Measurements from ENCODE around the gene LMAN2. TPM values are rescaled to one million over a fixed set of nuclear protein-coding genes. Genes with fewer than 3 reads are reported as not detected.
A peak's percentile ranks its signal among the peaks of the same experiment; 100 is the strongest.

The LMAN2 gene
- total and polyA plus RNA-seq, 7 experiments from 2014 or later, result 71.8 to 202 (median 102) TPM

GRCh38 chr5:177314376-177315342, 36.8 kb downstream of the LMAN2 start:
- ChIA-PET CTCF (interaction anchor here (0.6 to 2.2 kb wide), 3 partner anchors 36 to 742 kb away, joined by 3 to 7 read pairs (median 4); no protein-coding TSS in a partner anchor), POLR2A (interaction anchor here (0.6 kb wide), 1 partner anchor 58 kb away, joined by 4 read pairs; no protein-coding TSS in a partner anchor)
- no peaks in the 10 kb centered on the region for H3K36me3 ChIP-seq (ENCODE audit: control insufficient read depth in 2 of 3, insufficient read depth in 3 of 3, low read length in 3 of 3)
- intact Hi-C loops (cut with micrococcal nuclease), result loop anchor here in 1 of 2 donors (10.0 kb wide), 1 partner anchor 670 kb away; the partner anchor contains the start of gene TSPAN17
- ATAC-seq (no peak), DNase-seq (no peak)
- peaks cover 11 to 58% (median 29%) of the 10 kb centered on the region in 7 donors for H3K4me1 Mint-ChIP-seq
- peaks cover 0 to 4% (median 0%) of the 10 kb centered on the region in 11 donors for H3K9me3 Mint-ChIP-seq
- no peak overlapping the region for H3K4me3 ChIP-seq (ENCODE audit: low read length)
- H3K27ac ChIP-seq (ENCODE audit: low read depth, low read length), result no peak overlapping the region
- H3K36me3 Mint-ChIP-seq, result peaks cover 0 to 15% (median 4%) of the 10 kb centered on the region in 5 donors
- no peaks in the 10 kb centered on the region for H3K27me3 ChIP-seq (ENCODE audit: control insufficient read depth in 2 of 2, insufficient read depth in 2 of 2, low read length in 2 of 2)
- peak overlapping the region in 1 of 9 donors; percentile 23 for H3K27ac Mint-ChIP-seq
- H3K4me1 ChIP-seq (ENCODE audit: control insufficient read depth in 2 of 2, insufficient read depth in 2 of 2, low read length in 2 of 2), result peaks cover 21 to 22% of the 10 kb centered on the region in 2 donors
- no peaks in the 10 kb centered on the region for H3K9me3 ChIP-seq (ENCODE audit: control insufficient read depth in 2 of 3, low read length in 3 of 3)
- H3K4me3 Mint-ChIP-seq, result peak overlapping the region in 1 of 10 donors; percentile 7
- H3K27me3 Mint-ChIP-seq, result peaks cover 0 to 5% (median 0%) of the 10 kb centered on the region in 5 donors

GRCh38 chr5:177313561-177314259, 37.8 kb downstream of the LMAN2 start:
- intact Hi-C loops (cut with micrococcal nuclease), result loop anchor here in 1 of 2 donors (1.0 to 10.0 kb wide), 3 partner anchors 89 to 669 kb away; partner anchors contain the start of gene TSPAN17
- Mint-ChIP-seq H3K9me3 (peaks cover 0 to 1% (median 0%) of the 10 kb centered on the region in 11 donors), H3K36me3 (peaks cover 0 to 9% (median 0%) of the 10 kb centered on the region in 5 donors), H3K4me3 (no peak overlapping the region), H3K27ac (peak overlapping the region in 2 of 9 donors; percentile 23 to 62), H3K27me3 (peaks cover 0 to 5% (median 0%) of the 10 kb centered on the region in 5 donors), H3K4me1 (peaks cover 11 to 63% (median 35%) of the 10 kb centered on the region in 7 donors)
- DNase-seq (no peak), ATAC-seq (no peak)
- Histone ChIP-seq H3K4me3 (ENCODE audit: low read length) (no peak overlapping the region), H3K27ac (ENCODE audit: low read depth, low read length) (no peak overlapping the region), H3K27me3 (ENCODE audit: control insufficient read depth in 2 of 2, insufficient read depth in 2 of 2, low read length in 2 of 2) (no peaks in the 10 kb centered on the region), H3K9me3 (ENCODE audit: control insufficient read depth in 2 of 3, low read length in 3 of 3) (no peaks in the 10 kb centered on the region), H3K4me1 (ENCODE audit: control insufficient read depth in 2 of 2, insufficient read depth in 2 of 2, low read length in 2 of 2) (peaks cover 21 to 22% of the 10 kb centered on the region in 2 donors), H3K36me3 (ENCODE audit: control insufficient read depth in 2 of 3, insufficient read depth in 3 of 3, low read length in 3 of 3) (no peaks in the 10 kb centered on the region)
- POLR2A ChIA-PET, result interaction anchor here (0.6 to 1.5 kb wide), 2 partner anchors 10 to 12 kb away, joined by 3 to 4 read pairs; no protein-coding TSS in a partner anchor
- CTCF ChIA-PET, result interaction anchor here (0.8 to 1.1 kb wide), 2 partner anchors 14 to 38 kb away, joined by 3 to 4 read pairs; partner anchors contain the start of gene LMAN2

GRCh38 chr5:177312649-177313181, 38.8 kb downstream of the LMAN2 start:
- DNase-seq (peak in 2 of 9 donors; percentile 31 to 60), ATAC-seq (peak; percentile 1)
- Mint-ChIP-seq H3K27me3 (peaks cover 0 to 5% (median 0%) of the 10 kb centered on the region in 5 donors), H3K9me3 (peaks cover 0 to 1% (median 0%) of the 10 kb centered on the region in 11 donors), H3K4me1 (peaks cover 11 to 54% (median 31%) of the 10 kb centered on the region in 7 donors), H3K27ac (peak overlapping the region in 3 of 9 donors; percentile 42 to 92 (median 56)), H3K4me3 (peak overlapping the region; percentile 58 to 93 (median 81)), H3K36me3 (peaks cover 0 to 6% (median 0%) of the 10 kb centered on the region in 5 donors)
- Histone ChIP-seq H3K4me3 (ENCODE audit: low read length) (peak overlapping the region; percentile 77), H3K9me3 (ENCODE audit: control insufficient read depth in 2 of 3, low read length in 3 of 3) (no peaks in the 10 kb centered on the region), H3K27ac (ENCODE audit: low read depth, low read length) (peak overlapping the region; percentile 36), H3K4me1 (ENCODE audit: control insufficient read depth in 2 of 2, insufficient read depth in 2 of 2, low read length in 2 of 2) (peaks cover 21 to 22% of the 10 kb centered on the region in 2 donors), H3K27me3 (ENCODE audit: control insufficient read depth in 2 of 2, insufficient read depth in 2 of 2, low read length in 2 of 2) (no peaks in the 10 kb centered on the region), H3K36me3 (ENCODE audit: control insufficient read depth in 2 of 3, insufficient read depth in 3 of 3, low read length in 3 of 3) (peaks cover 0 to 2% (median 0%) of the 10 kb centered on the region in 3 experiments)
- intact Hi-C loops (cut with micrococcal nuclease), result loop anchor here (1.0 to 10.0 kb wide), 9 partner anchors 9 to 668 kb away; partner anchors contain the start of genes LMAN2 (in 2 of the 2), GRK6 (in 1 of the 2), PDLIM7 (in 1 of the 2) and PRELID1 (in 1 of the 2)
- POLR2A ChIA-PET, result interaction anchor here (0.8 to 1.5 kb wide), 3 partner anchors 9 to 39 kb away, joined by 3 to 4 read pairs (median 4); partner anchors contain the start of genes LMAN2, PRELID1 and RAB24
- CTCF ChIA-PET, result interaction anchor here (0.7 to 1.6 kb wide), 8 partner anchors 15 to 143 kb away, joined by 3 to 7 read pairs (median 3); partner anchors contain the start of genes LMAN2 and SLC34A1

GRCh38 chr5:177311723-177312648, 39.5 kb downstream of the LMAN2 start, which contains the start of gene MXD3:
Gene MXD3 (minus strand): TSS chr5:177311898. CDS start chr5:177311830, 68 bp downstream.
- H3K4me1 Mint-ChIP-seq, result peaks cover 11 to 49% (median 32%) of the 10 kb centered on the region in 7 donors
- H3K27me3 Mint-ChIP-seq, result peaks cover 0 to 5% (median 0%) of the 10 kb centered on the region in 5 donors
- Histone ChIP-seq H3K4me1 (ENCODE audit: control insufficient read depth in 2 of 2, insufficient read depth in 2 of 2, low read length in 2 of 2) (peaks cover 21 to 22% of the 10 kb centered on the region in 2 donors), H3K4me3 (ENCODE audit: low read length) (peak within 1 kb of the TSS; percentile 77), H3K36me3 (ENCODE audit: control insufficient read depth in 2 of 3, insufficient read depth in 3 of 3, low read length in 3 of 3) (peaks cover 0 to 10% (median 0%) of the 10 kb centered on the region in 3 experiments), H3K27ac (ENCODE audit: low read depth, low read length) (peak within 1 kb of the TSS; percentile 51), H3K27me3 (ENCODE audit: control insufficient read depth in 2 of 2, insufficient read depth in 2 of 2, low read length in 2 of 2) (no peaks in the 10 kb centered on the region), H3K9me3 (ENCODE audit: control insufficient read depth in 2 of 3, low read length in 3 of 3) (no peaks in the 10 kb centered on the region)
- peak; percentile 95 for ATAC-seq
- CTCF ChIA-PET, result interaction anchor here (0.7 to 1.6 kb wide), 6 partner anchors 37 to 144 kb away, joined by 3 to 7 read pairs (median 3); partner anchors contain the start of gene SLC34A1
- intact Hi-C loops (cut with micrococcal nuclease), result loop anchor here (1.0 to 10.0 kb wide), 9 partner anchors 9 to 667 kb away; partner anchors contain the start of genes LMAN2 (in 2 of the 2), PDLIM7 (in 2 of the 2), PRELID1 (in 2 of the 2) and RAB24 (in 2 of the 2)
- POLR2A ChIA-PET, result interaction anchor here (0.7 to 4.7 kb wide), 5 partner anchors 8 to 64 kb away, joined by 3 to 18 read pairs (median 4); partner anchors contain the start of genes LMAN2, PRELID1 and RAB24
- peak within 1 kb of the TSS in 6 of 9 donors; percentile 42 to 92 (median 59) for H3K27ac Mint-ChIP-seq
- peaks cover 0 to 1% (median 0%) of the 10 kb centered on the region in 11 donors for H3K9me3 Mint-ChIP-seq
- peaks cover 0 to 7% (median 0%) of the 10 kb centered on the region in 5 donors for H3K36me3 Mint-ChIP-seq
- DNase-seq, result peak; percentile 87 to 97 (median 92)
- peak within 1 kb of the TSS; percentile 78 to 93 (median 84) for H3K4me3 Mint-ChIP-seq
